SK-N-MC (cell line): ENCODE measurements around the gene DACT1.
A peak's percentile ranks its signal among the peaks of the same experiment; 100 is the strongest.
"Not testable (repeated sequence)": the region's sequence is repeated elsewhere in the genome, so short reads cannot be mapped to it uniquely, and the experiment has no call there.

ENCODE experiments used
- DNase-seq: peaks from one replicate; pipeline ENCODE4 v3.0.0-alpha.2; 2011; ENCODE audit warnings: low read depth, low spot score
- H3K27ac ChIP-seq: fragments of 200-600 bp; sonication (generic); 2 replicates; pipeline ENCODE4 v1.5.1; 2016; ENCODE audit warnings: mixed run types
- H3K36me3 ChIP-seq: fragments of 200-600 bp; sonication (generic); 2 replicates; pipeline ENCODE4 v1.6.1; 2017; ENCODE audit warnings: antibody characterized with exemption, low read length, mixed read lengths; ENCODE audit not compliant: insufficient read depth
- H3K4me3 ChIP-seq: fragments of 200-600 bp; sonication (generic); 2 replicates; pipeline ENCODE4 v1.5.1; 2016
- H3K9ac ChIP-seq: fragments of 200-600 bp; sonication (generic); 2 replicates; pipeline ENCODE4 v1.8.0; 2017; ENCODE audit warnings: mixed run types, mixed read lengths; ENCODE audit not compliant: insufficient read length
- H3K9me3 ChIP-seq: fragments of 200-600 bp; sonication (generic); 2 replicates; pipeline ENCODE4 v1.6.1; 2017; ENCODE audit warnings: low read depth, mild to moderate bottlenecking, antibody characterized with exemption, low read length, moderate library complexity, mixed read lengths
- EZH2 ChIP-seq: fragments of 200-600 bp; sonication (generic); IDR thresholded peaks from one replicate; pipeline ENCODE4 v1.6.1; 2017; ENCODE audit warnings: antibody characterized with exemption
- FOXP2 ChIP-seq: optimal IDR thresholded peaks from 2 replicates; pipeline ENCODE3; 2011; ENCODE audit warnings: mild to moderate bottlenecking, moderate library complexity; ENCODE audit not compliant: insufficient read depth; ENCODE audit errors: extremely low read length, control extremely low read depth
- POLR2AphosphoS5 ChIP-seq: IDR thresholded peaks from 2 replicates; pipeline ENCODE4 v1.6.1; 2012; ENCODE audit warnings: mild to moderate bottlenecking, low read depth, low read length, borderline replicate concordance

The DACT1 gene

GRCh38 chr14:58637391-58638230 is at the start of gene DACT1:
Gene DACT1, plus strand, starts transcription at chr14:58637962. Its CDS starts 241 bp downstream, at chr14:58638203.
- Histone ChIP-seq H3K4me3 (peak within 1 kb of the TSS; percentile 82), H3K9ac (peak within 1 kb of the TSS; percentile 28), H3K27ac (no peak within 1 kb of the TSS), H3K36me3 (no peaks in the 10 kb centered on the region), H3K9me3 (no peaks in the 10 kb centered on the region)
- no peak for DNase-seq
- TF ChIP-seq FOXP2 = no peak
- TF ChIP-seq POLR2AphosphoS5 = no peak
- TF ChIP-seq EZH2 = no peak

GRCh38 chr14:58588321-58588720 is 49.4 kb upstream of the DACT1 start:
- not testable (repeated sequence) for H3K27ac ChIP-seq, H3K9ac ChIP-seq, H3K4me3 ChIP-seq, DNase-seq, H3K36me3 ChIP-seq, H3K9me3 ChIP-seq

DNA sequence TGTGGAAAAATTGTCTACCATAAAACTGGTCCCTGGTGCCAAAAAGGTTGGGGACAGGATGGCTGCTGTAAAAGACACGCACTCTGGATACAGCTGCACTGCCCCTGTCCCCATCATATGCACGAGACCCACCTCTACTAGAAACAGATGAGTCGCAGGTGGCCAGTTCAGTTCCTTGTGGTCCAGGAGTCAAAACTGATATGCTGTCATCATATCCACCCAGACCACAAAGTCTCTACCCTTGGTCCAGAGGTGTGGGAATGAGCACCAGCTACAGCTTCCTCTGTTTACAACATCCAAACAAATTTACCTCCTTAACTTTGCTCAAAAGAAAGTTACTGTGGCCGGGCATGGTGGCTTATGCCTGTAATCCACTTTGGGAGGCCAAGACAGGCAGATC is 43.8 kb upstream of the DACT1 start:
- H3K27ac ChIP-seq = no peak overlapping the region
- no peak for TF ChIP-seq EZH2
- no peak for TF ChIP-seq POLR2AphosphoS5
- no peak for TF ChIP-seq FOXP2
- no peak for DNase-seq
- H3K9me3 ChIP-seq = no peaks in the 10 kb centered on the region
- no peaks in the 10 kb centered on the region for H3K36me3 ChIP-seq
- H3K4me3 ChIP-seq = no peak overlapping the region
- H3K9ac ChIP-seq = no peak overlapping the region

GRCh38 chr14:58597041-58597440 is 40.7 kb upstream of the DACT1 start:
- Histone ChIP-seq H3K4me3 (no peak overlapping the region), H3K27ac (no peak overlapping the region), H3K36me3 (no peaks in the 10 kb centered on the region), H3K9ac (no peak overlapping the region), H3K9me3 (no peaks in the 10 kb centered on the region)
- DNase-seq = no peak
- TF ChIP-seq POLR2AphosphoS5 (no peak), FOXP2 (no peak), EZH2 (no peak)

- no peak for TF ChIP-seq EZH2
- no peak for TF ChIP-seq FOXP2
- TF ChIP-seq POLR2AphosphoS5 = no peak
Measured at GRCh38 chr14:58598028-58598803, 39.5 kb upstream of the DACT1 start.

GRCh38 chr14:58598804-58599525 is 38.8 kb upstream of the DACT1 start:
- no peak overlapping the region for H3K27ac ChIP-seq
- TF ChIP-seq FOXP2 (no peak), EZH2 (no peak), POLR2AphosphoS5 (no peak)

More at GRCh38 chr14:58598028-58598803, 39.5 kb upstream of the DACT1 start:
- Histone ChIP-seq H3K9me3 (no peaks in the 10 kb centered on the region), H3K27ac (no peak overlapping the region), H3K9ac (no peak overlapping the region), H3K36me3 (no peaks in the 10 kb centered on the region), H3K4me3 (no peak overlapping the region)
- DNase-seq = no peak

DNA sequence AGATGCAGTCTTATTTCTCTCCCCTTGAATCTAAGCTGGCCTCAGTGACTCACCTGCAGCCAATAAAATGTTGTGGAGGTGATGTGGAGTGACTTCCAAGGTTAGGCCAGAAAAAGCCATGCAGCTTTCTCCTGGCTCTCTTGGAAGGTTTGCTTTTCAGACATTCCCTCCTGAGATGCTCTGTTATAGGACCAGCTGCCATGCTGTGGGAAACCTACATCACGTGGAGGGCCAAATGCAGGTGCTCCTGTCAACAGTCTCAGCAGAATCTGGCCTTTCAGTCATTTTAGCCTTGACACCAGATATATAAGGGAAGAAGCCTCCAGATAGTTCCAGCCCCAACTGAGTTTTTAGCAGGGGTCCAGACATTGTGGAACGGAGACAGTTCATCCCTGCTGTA is 38.1 kb upstream of the DACT1 start:
- TF ChIP-seq FOXP2 = no peak
- Histone ChIP-seq H3K9ac (no peak overlapping the region), H3K27ac (no peak overlapping the region), H3K36me3 (no peaks in the 10 kb centered on the region), H3K9me3 (no peaks in the 10 kb centered on the region), H3K4me3 (no peak overlapping the region)
- DNase-seq = no peak

More at GRCh38 chr14:58598804-58599525, 38.8 kb upstream of the DACT1 start:
- H3K9me3 ChIP-seq = no peaks in the 10 kb centered on the region
- no peak for DNase-seq
- no peak overlapping the region for H3K4me3 ChIP-seq
- no peak overlapping the region for H3K9ac ChIP-seq
- H3K36me3 ChIP-seq = no peaks in the 10 kb centered on the region

- no peaks in the 10 kb centered on the region for H3K36me3 ChIP-seq
- H3K9ac ChIP-seq = no peak overlapping the region
- no peak for DNase-seq
- no peak overlapping the region for H3K27ac ChIP-seq
- no peak overlapping the region for H3K4me3 ChIP-seq
- TF ChIP-seq POLR2AphosphoS5 (no peak), EZH2 (no peak), FOXP2 (no peak)
- H3K9me3 ChIP-seq = no peaks in the 10 kb centered on the region
Measured at GRCh38 chr14:58605465-58605864, 32.3 kb upstream of the DACT1 start.
